ENCODE results near the gene CD80. TPM values are rescaled to one million over a fixed set of nuclear protein-coding genes. Genes with fewer than 3 reads are reported as not detected.

Gene CD80, protein sequence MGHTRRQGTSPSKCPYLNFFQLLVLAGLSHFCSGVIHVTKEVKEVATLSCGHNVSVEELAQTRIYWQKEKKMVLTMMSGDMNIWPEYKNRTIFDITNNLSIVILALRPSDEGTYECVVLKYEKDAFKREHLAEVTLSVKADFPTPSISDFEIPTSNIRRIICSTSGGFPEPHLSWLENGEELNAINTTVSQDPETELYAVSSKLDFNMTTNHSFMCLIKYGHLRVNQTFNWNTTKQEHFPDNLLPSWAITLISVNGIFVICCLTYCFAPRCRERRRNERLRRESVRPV
- 10 to 100 TPM; 14.0 to 14.4 TPM for total RNA-seq

DNA sequence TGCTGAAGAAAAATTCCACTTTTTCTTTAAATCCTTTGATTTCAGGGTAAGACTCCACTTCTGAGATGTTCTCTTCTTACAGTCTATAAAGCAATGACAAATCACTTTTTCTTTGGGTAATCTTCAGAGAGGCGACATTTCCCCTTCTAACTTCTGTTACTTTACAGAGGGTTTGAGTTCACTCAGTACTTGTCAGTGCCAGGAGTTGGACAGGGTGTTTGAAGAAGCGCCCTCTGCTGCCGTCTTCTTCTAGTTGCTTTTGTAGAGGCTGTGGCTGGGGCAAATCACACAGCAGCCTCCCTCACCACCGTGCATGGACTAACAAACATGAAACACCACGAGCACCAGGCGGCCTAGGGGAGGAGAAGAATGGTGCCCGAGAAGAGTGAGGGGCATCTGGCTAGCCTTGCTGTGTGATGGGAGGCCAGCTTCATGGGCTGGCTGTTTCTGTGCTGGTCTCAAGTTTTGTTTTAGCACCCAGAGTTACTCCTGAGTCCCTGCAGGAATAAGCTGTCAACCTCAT lies at the start of gene CD80:
TSS of gene CD80 (minus strand) at position 174 of the 523 bp plus-strand sequence. CDS start 1,886 bp downstream, outside the sequence.

GRCh38 chr3:119597548-119598288 lies 38.3 kb upstream of the CD80 start, which contains the start of gene PLA1A:
Gene PLA1A (plus strand): TSS chr3:119597885. CDS start chr3:119597914, 29 bp downstream.

DNA sequence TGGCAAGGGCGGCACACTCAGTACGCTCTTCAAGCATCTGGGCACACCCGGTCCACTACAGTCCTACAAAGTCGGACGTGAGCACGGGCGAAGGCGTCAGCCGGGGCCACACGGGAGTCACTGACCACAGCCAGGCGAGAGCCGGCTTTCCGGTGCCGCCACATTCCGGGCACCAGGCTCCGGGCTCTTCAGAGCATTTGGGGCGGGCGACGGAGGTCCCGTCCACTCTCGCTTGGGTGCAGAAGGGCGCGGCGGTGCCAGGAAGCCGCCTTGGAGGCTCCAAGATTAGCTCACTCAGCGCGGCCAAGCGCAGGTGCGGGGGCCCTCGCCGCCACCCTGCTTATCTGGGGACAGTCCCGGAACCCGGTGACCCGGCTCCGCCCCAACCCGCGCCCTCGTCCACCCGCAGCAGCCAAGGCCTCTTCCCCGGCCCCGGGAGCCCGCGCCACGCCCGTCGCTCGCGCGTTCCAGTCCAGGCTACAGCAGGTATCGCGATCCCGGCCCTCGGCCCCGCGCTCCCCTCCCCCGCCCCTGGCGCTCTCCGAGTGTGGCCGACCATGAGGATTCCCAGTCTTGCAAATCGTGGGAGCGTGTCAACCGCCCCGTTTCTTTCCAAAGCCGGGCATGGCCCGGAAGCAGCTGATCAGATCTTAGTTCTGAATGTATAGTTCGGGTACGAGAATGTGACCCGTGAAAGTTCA lies 20.1 kb upstream of the CD80 start, which contains the start of gene ADPRH:
TSS of gene ADPRH (plus strand) at position 127 of the 701 bp plus-strand sequence. CDS start 2,678 bp downstream, outside the sequence.

GRCh38 chr3:119498186-119499011 lies 61.0 kb downstream of the CD80 start, which contains the start of gene TIMMDC1:
Gene TIMMDC1 (plus strand): TSS chr3:119498547. CDS start chr3:119498734, 187 bp downstream.

Other genes with a start within 250 kb of the CD80 start
- 10 to 100 TPM; 31.0 to 31.8 TPM for gene TMEM39A, start 96.0 kb downstream of the CD80 start, total RNA-seq
- gene POGLUT1, start 90.7 kb downstream of the CD80 start, total RNA-seq: 10 to 100 TPM; 29.6 to 32.8 TPM
- 10 to 100 TPM; 66.1 to 66.8 TPM for gene TIMMDC1, start 61.1 kb downstream of the CD80 start, total RNA-seq
- 1 to 10 TPM; 1.2 TPM for gene ADPRH, start 19.9 kb upstream of the CD80 start, total RNA-seq
- not detected for gene PLA1A, start 38.3 kb upstream of the CD80 start, total RNA-seq
- gene POPDC2, start 101.0 kb upstream of the CD80 start, total RNA-seq: 1 to 10 TPM; 3.7 to 3.8 TPM
- gene COX17, start 117.8 kb upstream of the CD80 start, total RNA-seq: 10 to 100 TPM; 44.9 to 45.9 TPM
- not detected for gene CFAP91, start 143.4 kb upstream of the CD80 start, total RNA-seq
- under 1 TPM in 1 of 2 experiments, not detected in 1; 0.17 TPM for gene NR1I2, start 222.5 kb upstream of the CD80 start, total RNA-seq